ENCODE measurements around the gene ABL2.
"Not testable (repeated sequence)": the region's sequence is repeated elsewhere in the genome, so short reads cannot be mapped to it uniquely, and the experiment has no call there.

The ABL2 gene

DNA sequence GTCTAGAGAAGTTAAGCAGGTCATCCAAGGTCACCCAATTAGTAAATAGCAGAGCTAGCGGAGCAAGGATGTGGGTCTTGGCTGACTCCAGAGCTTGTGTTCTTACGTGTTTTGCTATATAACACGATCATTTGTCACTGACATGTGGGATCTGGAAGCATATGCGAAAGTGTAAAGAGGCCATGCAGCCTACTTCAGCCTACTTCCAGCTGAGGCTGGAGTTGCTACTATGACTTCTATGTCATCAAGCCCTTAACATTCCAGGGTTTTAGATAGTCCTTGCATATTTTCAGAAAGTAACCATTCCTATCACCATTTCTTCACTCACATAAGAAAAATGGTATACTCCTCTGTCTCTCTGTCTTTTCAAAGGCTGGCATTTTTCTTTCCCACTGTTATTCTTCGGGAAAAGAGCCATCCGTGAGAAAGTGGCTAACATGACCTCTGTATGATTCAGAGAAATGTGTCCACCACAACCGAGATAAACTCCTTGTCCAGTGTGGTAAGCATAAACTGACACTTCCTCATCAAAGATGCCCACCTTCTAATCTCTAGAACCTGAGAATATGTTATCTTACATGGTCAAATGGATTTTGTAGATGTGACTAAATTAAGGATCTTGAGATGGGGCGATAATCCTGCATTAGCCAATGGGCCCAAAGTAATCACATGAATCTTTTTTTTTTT, 24.0 kb upstream of the ABL2 start:
- TF ChIP-seq, protein P1, sequence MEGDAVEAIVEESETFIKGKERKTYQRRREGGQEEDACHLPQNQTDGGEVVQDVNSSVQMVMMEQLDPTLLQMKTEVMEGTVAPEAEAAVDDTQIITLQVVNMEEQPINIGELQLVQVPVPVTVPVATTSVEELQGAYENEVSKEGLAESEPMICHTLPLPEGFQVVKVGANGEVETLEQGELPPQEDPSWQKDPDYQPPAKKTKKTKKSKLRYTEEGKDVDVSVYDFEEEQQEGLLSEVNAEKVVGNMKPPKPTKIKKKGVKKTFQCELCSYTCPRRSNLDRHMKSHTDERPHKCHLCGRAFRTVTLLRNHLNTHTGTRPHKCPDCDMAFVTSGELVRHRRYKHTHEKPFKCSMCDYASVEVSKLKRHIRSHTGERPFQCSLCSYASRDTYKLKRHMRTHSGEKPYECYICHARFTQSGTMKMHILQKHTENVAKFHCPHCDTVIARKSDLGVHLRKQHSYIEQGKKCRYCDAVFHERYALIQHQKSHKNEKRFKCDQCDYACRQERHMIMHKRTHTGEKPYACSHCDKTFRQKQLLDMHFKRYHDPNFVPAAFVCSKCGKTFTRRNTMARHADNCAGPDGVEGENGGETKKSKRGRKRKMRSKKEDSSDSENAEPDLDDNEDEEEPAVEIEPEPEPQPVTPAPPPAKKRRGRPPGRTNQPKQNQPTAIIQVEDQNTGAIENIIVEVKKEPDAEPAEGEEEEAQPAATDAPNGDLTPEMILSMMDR (IDR thresholded peaks at IDR 0.05; ENCODE audit: borderline replicate concordance, insufficient read depth, low read depth, low read length), result no peak

DNA sequence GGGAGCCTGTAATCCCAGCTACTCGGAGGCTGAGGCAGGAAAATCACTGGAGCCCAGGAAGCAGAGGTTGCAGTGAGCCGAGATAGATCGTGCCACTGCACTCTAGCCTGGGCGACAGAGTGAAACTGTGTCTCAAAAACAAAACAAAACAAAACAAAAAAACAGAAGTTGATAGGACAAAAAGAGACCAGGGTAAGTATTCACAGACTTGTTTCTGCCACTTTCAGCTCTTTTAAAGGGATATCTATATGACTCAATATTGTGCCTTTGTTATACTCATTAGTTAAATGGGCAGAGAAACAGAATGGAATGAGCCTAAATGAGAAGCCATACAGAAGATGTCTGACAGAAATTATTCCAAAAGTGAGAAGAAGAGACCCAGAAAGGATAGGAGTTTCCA, 23.1 kb upstream of the ABL2 start:
- H3K4me3 ChIP-seq (ENCODE audit: low read depth, low read length), result no peak overlapping the region
- TF ChIP-seq, protein P1 (IDR thresholded peaks at IDR 0.05; ENCODE audit: borderline replicate concordance, insufficient read depth, low read depth, low read length), result no peak

More for the DNA sequence above, 24.0 kb upstream of the ABL2 start:
- H3K4me3 ChIP-seq (ENCODE audit: low read depth, low read length), result no peak overlapping the region

DNA sequence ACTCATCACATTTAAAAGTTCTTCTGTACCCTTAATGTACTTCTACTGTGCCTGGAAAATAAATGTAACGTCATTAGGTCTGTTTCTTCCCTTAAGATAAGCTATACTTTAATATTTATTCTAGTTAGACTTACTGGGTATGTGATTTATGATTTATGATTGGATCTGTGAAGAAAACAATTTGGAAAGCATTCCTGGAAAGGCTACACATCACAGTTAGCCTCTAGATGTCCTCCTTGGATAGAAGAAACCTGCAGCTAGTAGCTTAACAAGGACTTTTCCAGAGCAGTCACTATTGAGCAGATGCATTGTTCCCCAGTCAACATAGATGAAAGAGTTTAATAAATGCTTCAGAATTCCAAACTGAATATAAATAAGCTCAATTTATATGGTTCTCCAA, 22.2 kb upstream of the ABL2 start:
- TF ChIP-seq, protein P1 (IDR thresholded peaks at IDR 0.05; ENCODE audit: borderline replicate concordance, insufficient read depth, low read depth, low read length), result no peak
- no peak overlapping the region for H3K4me3 ChIP-seq (ENCODE audit: low read depth, low read length)

DNA sequence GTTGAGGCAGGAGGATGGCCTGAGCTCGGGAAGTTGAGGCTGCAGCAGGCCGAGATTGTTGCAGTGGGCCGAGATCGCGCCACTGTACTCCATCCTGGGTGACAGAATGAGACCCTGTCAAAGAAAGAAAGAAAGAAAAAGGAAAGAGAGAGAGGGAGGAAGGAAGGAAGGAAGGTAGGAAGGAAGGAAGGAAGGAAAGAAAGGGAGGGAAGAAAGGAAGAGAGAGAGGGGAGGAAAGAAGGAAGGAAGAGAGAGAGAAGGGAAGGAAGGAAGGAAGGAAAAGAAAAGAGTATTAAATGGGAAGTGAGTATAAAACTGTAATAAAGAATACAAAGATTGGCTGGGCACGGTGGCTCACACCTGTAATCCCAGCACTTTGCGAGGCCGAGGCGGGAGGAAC, 18.4 kb upstream of the ABL2 start:
- no peak overlapping the region for H3K4me3 ChIP-seq (ENCODE audit: low read depth, low read length)

DNA sequence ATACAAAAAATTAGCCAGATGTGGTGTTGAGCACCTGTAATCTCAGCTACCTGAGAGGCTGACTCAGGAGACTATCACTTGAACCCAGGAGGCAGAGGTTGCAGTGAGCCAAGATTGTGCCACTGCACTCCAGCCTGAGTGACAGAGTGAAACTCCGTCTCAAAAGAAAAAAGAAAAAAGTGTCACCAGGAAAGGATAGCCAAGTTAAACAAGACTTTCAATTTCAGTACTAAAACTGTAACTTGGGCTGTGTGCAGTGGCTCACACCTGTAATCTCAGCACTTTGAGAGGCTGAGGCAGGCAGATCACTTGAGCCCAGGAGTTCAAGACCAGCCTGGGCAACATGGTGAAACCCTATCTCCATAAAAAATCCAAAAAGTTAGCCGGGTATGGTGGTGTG, 15.9 kb upstream of the ABL2 start:
- not testable (repeated sequence) for H3K4me3 ChIP-seq (ENCODE audit: low read depth, low read length)

More for the DNA sequence above, 18.4 kb upstream of the ABL2 start:
- TF ChIP-seq, protein P1 (IDR thresholded peaks at IDR 0.05; ENCODE audit: borderline replicate concordance, insufficient read depth, low read depth, low read length), result no peak

DNA sequence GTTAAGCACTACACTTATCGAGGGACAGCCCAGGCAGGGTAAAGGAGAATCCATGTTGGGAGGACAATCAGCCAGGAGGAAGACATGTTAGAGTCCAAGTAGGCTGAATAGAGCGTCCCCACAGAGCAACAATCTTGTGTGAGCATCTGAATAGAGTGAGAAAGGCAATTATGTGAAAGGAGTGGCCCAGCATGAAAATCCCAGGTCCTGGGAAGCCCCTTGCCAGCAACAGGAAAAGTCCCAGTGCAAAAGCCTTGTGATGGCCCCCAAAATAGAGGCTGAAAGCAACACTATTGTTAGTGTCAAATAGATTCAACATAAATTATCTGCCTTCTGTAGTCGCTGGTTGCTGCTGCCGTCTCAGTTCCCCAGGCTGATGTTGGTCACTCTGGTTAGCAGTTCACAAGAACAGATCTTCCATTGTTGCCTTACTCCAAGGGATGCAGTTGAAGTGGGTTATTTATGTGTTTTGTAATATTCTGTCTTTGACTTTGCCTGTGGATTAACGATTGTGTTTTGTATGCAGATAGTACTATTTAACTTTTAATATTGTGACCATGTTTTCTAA, 12.1 kb upstream of the ABL2 start:
- H3K4me3 ChIP-seq (ENCODE audit: low read depth, low read length), result no peak overlapping the region
- TF ChIP-seq, protein P1 (IDR thresholded peaks at IDR 0.05; ENCODE audit: borderline replicate concordance, insufficient read depth, low read depth, low read length), result no peak

DNA sequence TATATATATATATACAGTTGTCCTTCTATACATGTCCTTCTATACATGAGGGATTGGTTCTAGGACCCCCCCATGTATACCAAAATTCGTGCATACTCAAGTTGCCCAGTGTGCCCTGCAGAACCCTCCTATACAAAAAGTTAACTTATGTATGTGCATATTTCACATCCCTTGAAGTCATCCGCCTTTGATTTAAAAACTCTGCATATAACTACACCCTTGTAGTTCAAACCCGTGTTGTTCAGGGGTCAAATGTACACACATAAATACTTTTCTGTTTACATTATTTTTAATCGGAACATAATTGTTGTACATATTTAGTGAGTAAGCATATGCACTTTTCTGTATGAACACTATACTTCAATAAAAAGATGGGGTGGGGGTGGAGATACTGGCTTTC, 7.7 kb upstream of the ABL2 start:
- H3K4me3 ChIP-seq (ENCODE audit: low read depth, low read length), result no peak overlapping the region
- TF ChIP-seq, protein P1 (IDR thresholded peaks at IDR 0.05; ENCODE audit: borderline replicate concordance, insufficient read depth, low read depth, low read length), result no peak
